Cardiac fibroblast (primary cell): ENCODE data around the gene ALDH4A1.

Experiments
- DNase-seq, 2 donors: peaks; one replicate each; pipeline versions ENCODE4 v3.0.0 to v3.0.0-alpha.2; 2010; ENCODE audit warnings: low read depth in 2 of 2
- H3K4me3 ChIP-seq, 2 donors: replicated peaks in 1 of 2; 1 replicate in 1 of 2; 2 replicates in 1 of 2; pipeline ENCODE4 v1.5.1; 2011; ENCODE audit warnings: low read depth in 2 of 2, low read length in 2 of 2, mild to moderate bottlenecking in 2 of 2, moderate library complexity in 1 of 2
- TF ChIP-seq, protein P1 (sequence below): IDR thresholded peaks from one replicate; pipeline ENCODE4 v1.5.1; 2011; ENCODE audit warnings: low read depth, mild to moderate bottlenecking, low read length, inconsistent platforms

ALDH4A1 gene

DNA sequence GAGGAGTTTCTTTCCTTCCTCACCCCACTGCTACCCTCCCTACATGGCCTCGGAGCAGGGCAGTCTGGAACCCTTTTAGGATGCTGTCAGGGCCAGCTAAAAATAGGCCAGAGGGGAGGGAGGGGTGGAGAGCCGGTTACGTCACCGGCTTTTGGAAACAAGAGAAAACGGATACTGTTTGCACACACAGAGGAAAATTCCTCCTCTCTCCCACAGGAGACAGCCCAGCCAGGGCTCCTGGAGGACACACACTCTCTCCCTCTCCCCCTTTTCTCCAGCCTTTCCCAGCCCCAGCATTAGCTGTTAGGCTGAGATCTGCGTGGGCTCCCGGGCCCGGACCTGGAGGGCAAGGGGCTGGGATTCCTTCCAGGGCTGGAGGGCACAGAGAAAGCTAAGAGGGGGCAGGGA is 20.0 kb upstream of the ALDH4A1 start:
- H3K4me3 ChIP-seq, result no peak overlapping the region
- DNase-seq, result peak; percentile 90 to 95

DNA sequence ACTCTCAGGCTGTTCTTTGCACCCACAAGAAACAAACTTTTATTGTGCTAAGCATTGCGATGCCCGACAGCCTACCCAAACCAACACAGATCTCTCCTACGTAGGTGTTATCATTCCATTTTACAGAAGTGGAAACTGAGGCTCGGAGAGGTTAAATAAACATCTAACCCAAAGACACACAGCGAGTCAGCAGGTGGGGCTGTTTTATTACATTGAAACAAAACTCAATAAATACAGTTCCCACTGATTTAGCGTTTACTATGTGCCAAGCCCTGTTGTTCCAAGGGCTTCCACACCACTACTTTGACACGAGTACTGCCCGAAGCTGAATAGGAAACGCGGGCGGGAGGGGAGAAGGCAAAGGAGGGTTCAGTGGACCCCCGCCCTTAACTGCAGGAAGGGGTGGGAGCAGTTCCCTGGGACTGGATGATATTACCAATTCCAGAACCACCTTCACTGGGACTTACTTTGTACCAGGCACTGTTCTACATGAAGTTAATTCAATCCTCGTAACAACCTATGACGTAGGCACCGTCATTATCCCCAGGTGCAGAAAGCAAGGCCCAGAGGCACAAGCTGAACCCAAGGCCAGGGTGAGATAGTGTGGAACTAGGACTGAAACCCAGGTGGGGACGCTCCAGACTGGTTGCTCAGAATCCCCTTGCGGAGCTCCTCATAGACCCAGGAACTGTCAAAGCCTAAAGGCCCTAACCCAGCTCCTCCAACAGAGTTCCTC is 19.3 kb upstream of the ALDH4A1 start:
- TF ChIP-seq, protein P1, sequence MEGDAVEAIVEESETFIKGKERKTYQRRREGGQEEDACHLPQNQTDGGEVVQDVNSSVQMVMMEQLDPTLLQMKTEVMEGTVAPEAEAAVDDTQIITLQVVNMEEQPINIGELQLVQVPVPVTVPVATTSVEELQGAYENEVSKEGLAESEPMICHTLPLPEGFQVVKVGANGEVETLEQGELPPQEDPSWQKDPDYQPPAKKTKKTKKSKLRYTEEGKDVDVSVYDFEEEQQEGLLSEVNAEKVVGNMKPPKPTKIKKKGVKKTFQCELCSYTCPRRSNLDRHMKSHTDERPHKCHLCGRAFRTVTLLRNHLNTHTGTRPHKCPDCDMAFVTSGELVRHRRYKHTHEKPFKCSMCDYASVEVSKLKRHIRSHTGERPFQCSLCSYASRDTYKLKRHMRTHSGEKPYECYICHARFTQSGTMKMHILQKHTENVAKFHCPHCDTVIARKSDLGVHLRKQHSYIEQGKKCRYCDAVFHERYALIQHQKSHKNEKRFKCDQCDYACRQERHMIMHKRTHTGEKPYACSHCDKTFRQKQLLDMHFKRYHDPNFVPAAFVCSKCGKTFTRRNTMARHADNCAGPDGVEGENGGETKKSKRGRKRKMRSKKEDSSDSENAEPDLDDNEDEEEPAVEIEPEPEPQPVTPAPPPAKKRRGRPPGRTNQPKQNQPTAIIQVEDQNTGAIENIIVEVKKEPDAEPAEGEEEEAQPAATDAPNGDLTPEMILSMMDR, result peak; percentile 14
- H3K4me3 ChIP-seq, result no peak overlapping the region
- DNase-seq, result peak in 1 of 2 donors; percentile 44

More for the DNA sequence above, 20.0 kb upstream of the ALDH4A1 start:
- TF ChIP-seq, protein P1, result peak; percentile 13

DNA sequence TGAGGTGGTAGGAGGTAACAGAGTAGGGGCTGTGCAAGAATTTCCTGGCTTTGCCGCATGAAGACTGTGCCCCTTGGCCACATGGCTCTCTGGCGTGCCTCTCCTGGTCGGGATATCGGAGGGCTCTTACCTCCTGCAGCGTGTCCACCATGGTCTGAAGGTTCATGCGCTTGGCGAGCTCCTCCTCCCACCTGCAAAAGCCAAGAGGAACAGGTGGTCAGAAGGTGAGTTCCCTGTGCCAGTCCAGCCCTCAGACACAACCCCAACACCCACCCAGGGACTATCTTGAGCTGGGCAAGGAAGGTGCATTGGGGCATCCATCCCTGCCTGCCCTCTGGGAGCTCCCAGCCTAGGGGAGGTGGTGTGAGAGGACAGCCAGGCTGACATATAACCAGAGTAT is 18.6 kb upstream of the ALDH4A1 start:
- TF ChIP-seq, protein P1, result no peak
- H3K4me3 ChIP-seq, result no peak overlapping the region
- DNase-seq, result no peak

- H3K4me3 ChIP-seq, result no peak overlapping the region
- DNase-seq, result no peak
These were observed 17.6 kb upstream of the ALDH4A1 start for GRCh38 chr1:18919956-18920355.

DNA sequence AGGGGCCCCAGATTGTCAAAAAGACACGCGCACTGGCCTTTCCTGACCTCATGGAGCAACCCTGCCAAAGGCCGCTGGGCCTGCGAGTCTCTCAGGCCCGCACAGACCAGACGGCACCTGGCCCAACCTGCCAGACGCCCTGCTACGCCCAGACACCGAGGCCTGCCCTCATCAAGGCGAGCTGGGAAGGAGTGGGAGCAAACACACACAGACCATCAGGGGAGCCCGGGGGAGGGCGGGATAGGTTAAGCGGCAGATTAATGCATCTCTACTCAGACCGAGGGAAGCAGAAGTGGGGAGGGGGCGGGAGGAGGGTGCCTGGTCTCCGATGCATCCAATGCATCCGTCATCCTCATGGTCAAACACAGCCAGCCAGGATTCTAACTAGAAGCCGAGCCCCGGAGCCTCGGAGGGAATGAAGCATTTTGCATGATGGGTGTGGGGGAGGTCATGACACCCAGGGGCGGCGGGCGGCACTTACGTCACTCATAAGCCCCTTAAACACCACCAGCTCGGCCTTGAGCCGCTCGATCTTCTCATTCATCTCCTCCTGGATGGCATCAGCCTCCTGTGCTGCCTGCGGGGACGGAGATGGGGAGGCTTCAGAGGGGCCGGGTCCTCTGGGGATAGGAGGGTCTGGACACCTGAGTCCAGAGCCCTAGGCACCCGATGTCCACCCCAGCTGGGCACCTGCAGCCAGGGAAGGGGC is 17.0 kb upstream of the ALDH4A1 start:
- no peak overlapping the region for H3K4me3 ChIP-seq
- DNase-seq, result no peak
- TF ChIP-seq, protein P1, result no peak

More at GRCh38 chr1:18919956-18920355, 17.6 kb upstream of the ALDH4A1 start:
- TF ChIP-seq, protein P1, result no peak

- DNase-seq, result no peak
These were observed 16.1 kb upstream of the ALDH4A1 start for GRCh38 chr1:18918417-18918816.

More at GRCh38 chr1:18918417-18918816, 16.1 kb upstream of the ALDH4A1 start:
- TF ChIP-seq, protein P1, result no peak
- H3K4me3 ChIP-seq, result no peak overlapping the region
